Neural progenitor cell (in vitro differentiated cells): Measurements from ENCODE around the gene DHRS11. TPM values are rescaled to one million over a fixed set of nuclear protein-coding genes. Genes with fewer than 3 reads are reported as not detected.
A peak's percentile ranks its signal among the peaks of the same experiment; 100 is the strongest.

Experiments used
- DNase-seq: peaks from one replicate; pipeline ENCODE4 v3.0.0-alpha.2; 2016; ENCODE audit warnings: low spot score
- H2AFZ ChIP-seq: fragments of 200-600 bp; sonication (generic); replicated peaks from 2 replicates; pipeline ENCODE4 v1.6.1; 2016; ENCODE audit warnings: antibody characterized with exemption
- H3F3A ChIP-seq: fragments of 200-600 bp; sonication (generic); 2 replicates; pipeline ENCODE4 v1.6.1; 2016; ENCODE audit warnings: antibody characterized with exemption, low read depth
- H3K27ac ChIP-seq: fragments of 200-600 bp; sonication (generic); 2 replicates; pipeline ENCODE4 v1.5.1; 2016; ENCODE audit warnings: mild to moderate bottlenecking
- H3K27me3 ChIP-seq: fragments of 200-600 bp; sonication (generic); 2 replicates; pipeline ENCODE4 v1.6.1; 2016; ENCODE audit warnings: mild to moderate bottlenecking, moderate library complexity
- H3K36me3 ChIP-seq: fragments of 200-600 bp; sonication (generic); 2 replicates; pipeline ENCODE4 v1.5.1; 2016
- H3K4me1 ChIP-seq: fragments of 200-600 bp; sonication (generic); 2 replicates; pipeline ENCODE4 v1.6.1; 2016; ENCODE audit warnings: mixed run types
- H3K4me2 ChIP-seq: fragments of 200-600 bp; sonication (generic); 2 replicates; pipeline ENCODE4 v1.6.1; 2016
- H3K4me3 ChIP-seq: fragments of 200-600 bp; sonication (generic); 2 replicates; pipeline ENCODE4 v1.5.1; 2016
- H3K79me2 ChIP-seq: fragments of 200-600 bp; sonication (generic); 2 replicates; pipeline ENCODE4 v1.6.1; 2016; ENCODE audit warnings: low read depth
- H3K9ac ChIP-seq: fragments of 200-600 bp; sonication (generic); 2 replicates; pipeline ENCODE4 v1.6.1; 2016
- H3K9me3 ChIP-seq: fragments of 200-600 bp; sonication (generic); 2 replicates; pipeline ENCODE4 v1.5.1; 2016; ENCODE audit warnings: low read depth
- H4K20me1 ChIP-seq: fragments of 200-600 bp; sonication (generic); 2 replicates; pipeline ENCODE4 v1.6.1; 2016; ENCODE audit warnings: low read depth
- H3K27ac Mint-ChIP-seq: 3 replicates; pipeline ENCODE4 v1.8.0; 2021; ENCODE audit warnings: mixed read lengths
- H3K27me3 Mint-ChIP-seq: 2 replicates; pipeline ENCODE4 v1.8.0; 2022; ENCODE audit warnings: low read depth, mild to moderate bottlenecking, inconsistent platforms, moderate library complexity, mixed read lengths; ENCODE audit not compliant: insufficient read depth
- H3K36me3 Mint-ChIP-seq: 3 replicates; pipeline ENCODE4 v1.8.0; 2021; ENCODE audit warnings: mixed read lengths
- H3K4me1 Mint-ChIP-seq: 3 replicates; pipeline ENCODE4 v1.8.0; 2021; ENCODE audit warnings: mixed read lengths
- H3K4me3 Mint-ChIP-seq: 3 replicates; pipeline ENCODE4 v1.8.0; 2021; ENCODE audit warnings: mild to moderate bottlenecking, moderate library complexity, mixed read lengths
- H3K9me3 Mint-ChIP-seq: 3 replicates; pipeline ENCODE4 v1.8.0; 2020; ENCODE audit warnings: mixed read lengths
- EZH2 ChIP-seq: fragments of 200-600 bp; sonication (generic); IDR thresholded peaks from 2 replicates; pipeline ENCODE4 v1.6.1; 2017; ENCODE audit warnings: antibody characterized with exemption, mild to moderate bottlenecking, moderate library complexity
- EZH2phosphoT487 ChIP-seq: fragments of 200-600 bp; sonication (generic); IDR thresholded peaks from 2 replicates; pipeline ENCODE4 v1.6.1; 2017; ENCODE audit warnings: antibody characterized with exemption
- total RNA-seq: library from RNA; depleted of rRNA; stranded (reverse); fragments of >200 nt; gene quantifications from 2 replicates; pipeline ENCODE4 v1.2.3, GENCODE V29; 2015; ENCODE audit warnings: low replicate concordance
- TF ChIP-seq, protein P1 (sequence below): fragments of 200-600 bp; sonication (generic); IDR thresholded peaks from 2 replicates; pipeline ENCODE4 v1.5.1; 2017; ENCODE audit warnings: antibody characterized with exemption, mild to moderate bottlenecking

The DHRS11 gene
- total RNA-seq, 1 donor from 2014 or later = 14.4 TPM

- no peaks in the 10 kb centered on the region for H3K9me3 Mint-ChIP-seq
- H3K36me3 Mint-ChIP-seq = no peaks in the 10 kb centered on the region
- DNase-seq = peak; percentile 51
- Histone ChIP-seq H2AFZ (peak overlapping the region; percentile 65), H3K9me3 (no peaks in the 10 kb centered on the region), H3K27ac (no peak overlapping the region), H3F3A (peaks cover 19% of the 10 kb centered on the region), H3K4me1 (peaks cover 36% of the 10 kb centered on the region), H3K36me3 (no peaks in the 10 kb centered on the region), H3K4me3 (peak overlapping the region; percentile 20), H3K27me3 (peaks cover 16% of the 10 kb centered on the region), H4K20me1 (no peaks in the 10 kb centered on the region), H3K4me2 (peak overlapping the region; percentile 72), H3K9ac (no peak overlapping the region), H3K79me2 (no peaks in the 10 kb centered on the region)
- H3K27me3 Mint-ChIP-seq = peaks cover 14% of the 10 kb centered on the region
- peak overlapping the region; percentile 4 for H3K4me3 Mint-ChIP-seq
- no peak overlapping the region for H3K27ac Mint-ChIP-seq
- peaks cover 35% of the 10 kb centered on the region for H3K4me1 Mint-ChIP-seq
- TF ChIP-seq, protein P1, sequence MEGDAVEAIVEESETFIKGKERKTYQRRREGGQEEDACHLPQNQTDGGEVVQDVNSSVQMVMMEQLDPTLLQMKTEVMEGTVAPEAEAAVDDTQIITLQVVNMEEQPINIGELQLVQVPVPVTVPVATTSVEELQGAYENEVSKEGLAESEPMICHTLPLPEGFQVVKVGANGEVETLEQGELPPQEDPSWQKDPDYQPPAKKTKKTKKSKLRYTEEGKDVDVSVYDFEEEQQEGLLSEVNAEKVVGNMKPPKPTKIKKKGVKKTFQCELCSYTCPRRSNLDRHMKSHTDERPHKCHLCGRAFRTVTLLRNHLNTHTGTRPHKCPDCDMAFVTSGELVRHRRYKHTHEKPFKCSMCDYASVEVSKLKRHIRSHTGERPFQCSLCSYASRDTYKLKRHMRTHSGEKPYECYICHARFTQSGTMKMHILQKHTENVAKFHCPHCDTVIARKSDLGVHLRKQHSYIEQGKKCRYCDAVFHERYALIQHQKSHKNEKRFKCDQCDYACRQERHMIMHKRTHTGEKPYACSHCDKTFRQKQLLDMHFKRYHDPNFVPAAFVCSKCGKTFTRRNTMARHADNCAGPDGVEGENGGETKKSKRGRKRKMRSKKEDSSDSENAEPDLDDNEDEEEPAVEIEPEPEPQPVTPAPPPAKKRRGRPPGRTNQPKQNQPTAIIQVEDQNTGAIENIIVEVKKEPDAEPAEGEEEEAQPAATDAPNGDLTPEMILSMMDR = no peak
- TF ChIP-seq EZH2 = no peak
- no peak for TF ChIP-seq EZH2phosphoT487
Observed at GRCh38 chr17:36632916-36633771, 41.5 kb downstream of the DHRS11 start.

GRCh38 chr17:36640346-36640745 lies 48.7 kb downstream of the DHRS11 start:
- DNase-seq = no peak
- Mint-ChIP-seq H3K27ac (no peak overlapping the region), H3K4me3 (peak overlapping the region; percentile 72), H3K4me1 (peaks cover 20% of the 10 kb centered on the region), H3K36me3 (no peaks in the 10 kb centered on the region), H3K27me3 (peaks cover 55% of the 10 kb centered on the region), H3K9me3 (no peaks in the 10 kb centered on the region)
- Histone ChIP-seq H4K20me1 (no peaks in the 10 kb centered on the region), H3K4me1 (peaks cover 16% of the 10 kb centered on the region), H3K27ac (no peak overlapping the region), H2AFZ (no peak overlapping the region), H3K79me2 (no peaks in the 10 kb centered on the region), H3K4me3 (no peak overlapping the region), H3F3A (peaks cover 16% of the 10 kb centered on the region), H3K36me3 (no peaks in the 10 kb centered on the region), H3K27me3 (peaks cover 70% of the 10 kb centered on the region), H3K9ac (no peak overlapping the region), H3K9me3 (no peaks in the 10 kb centered on the region), H3K4me2 (no peak overlapping the region)
- TF ChIP-seq, protein P1 = no peak
- TF ChIP-seq EZH2 (no peak), EZH2phosphoT487 (no peak)

- Mint-ChIP-seq H3K36me3 (no peaks in the 10 kb centered on the region), H3K9me3 (no peaks in the 10 kb centered on the region), H3K4me3 (peak overlapping the region; percentile 84), H3K4me1 (peaks cover 23% of the 10 kb centered on the region), H3K27ac (no peak overlapping the region), H3K27me3 (peaks cover 55% of the 10 kb centered on the region)
- H3F3A ChIP-seq = peaks cover 16% of the 10 kb centered on the region
- H4K20me1 ChIP-seq = no peaks in the 10 kb centered on the region
- peaks cover 16% of the 10 kb centered on the region for H3K4me1 ChIP-seq
- H3K27ac ChIP-seq = no peak overlapping the region
- peak; percentile 29 for DNase-seq
- H3K79me2 ChIP-seq = no peaks in the 10 kb centered on the region
- H3K4me3 ChIP-seq = peak overlapping the region; percentile 59
- H3K36me3 ChIP-seq = no peaks in the 10 kb centered on the region
- peaks cover 75% of the 10 kb centered on the region for H3K27me3 ChIP-seq
- no peak overlapping the region for H2AFZ ChIP-seq
- peak overlapping the region; percentile 95 for H3K4me2 ChIP-seq
- TF ChIP-seq EZH2 (no peak), EZH2phosphoT487 (no peak)
- TF ChIP-seq, protein P1 = no peak
- no peak overlapping the region for H3K9ac ChIP-seq
- no peaks in the 10 kb centered on the region for H3K9me3 ChIP-seq
Observed at GRCh38 chr17:36640836-36641235, 49.2 kb downstream of the DHRS11 start.
